Lower leg skin (tissue), 4 donors: ENCODE data around the gene HELQ. TPM values are rescaled to one million over a fixed set of nuclear protein-coding genes. Genes with fewer than 3 reads are reported as not detected.
"Not testable (repeated sequence)": the region's sequence is repeated elsewhere in the genome, so short reads cannot be mapped to it uniquely, and the experiment has no call there.

ENCODE experiments used
- DNase-seq, 2 donors: peaks; one replicate each; pipeline ENCODE4 v3.0.0-alpha.2; 2019; ENCODE audit warnings: low spot score in 2 of 2
- H3K4me3 ChIP-seq: fragments of 200-600 bp; sonication (generic); 2 replicates; pipeline ENCODE4 v1.5.1; 2017; ENCODE audit warnings: mild to moderate bottlenecking, low read depth; ENCODE audit not compliant: poor library complexity, severe bottlenecking
- POLR2A ChIP-seq, 2 donors: fragments of 450-650 bp; IDR thresholded peaks; one replicate each; pipeline ENCODE4 v1.6.1; 2016 to 2017; ENCODE audit warnings: antibody characterized with exemption in 2 of 2, mild to moderate bottlenecking in 1 of 2, moderate library complexity in 1 of 2
- WGBS, 2 donors: methylation state at CpG; one replicate each; pipeline ENCODE4 v1.1.5; 2018; 5-methylcytosine and 5-hydroxymethylcytosine counted together
- intact Hi-C: fragments of 100-400 bp; cut with DNase I; formaldehyde crosslinking; loops from one replicate; pipeline ENCODE4 v1.15.0; 2023; ENCODE audit warnings: low total_unique reads
- total RNA-seq, 4 donors: library from RNA; depleted of rRNA; stranded (reverse); fragments of >200 nt; gene quantifications; one replicate each; pipeline ENCODE4 v1.1.0, GENCODE V29; 2016
- TF ChIP-seq, protein P1 (sequence below), 3 donors: fragments of 450-650 bp; IDR thresholded peaks; one replicate each; pipeline ENCODE4 v1.5.1; 2016; ENCODE audit warnings: antibody characterized with exemption in 3 of 3, mild to moderate bottlenecking in 3 of 3, moderate library complexity in 2 of 3

Gene HELQ
- total RNA-seq, 4 donors from 2014 or later: 11.6 to 22.3 (median 13.6) TPM

DNA sequence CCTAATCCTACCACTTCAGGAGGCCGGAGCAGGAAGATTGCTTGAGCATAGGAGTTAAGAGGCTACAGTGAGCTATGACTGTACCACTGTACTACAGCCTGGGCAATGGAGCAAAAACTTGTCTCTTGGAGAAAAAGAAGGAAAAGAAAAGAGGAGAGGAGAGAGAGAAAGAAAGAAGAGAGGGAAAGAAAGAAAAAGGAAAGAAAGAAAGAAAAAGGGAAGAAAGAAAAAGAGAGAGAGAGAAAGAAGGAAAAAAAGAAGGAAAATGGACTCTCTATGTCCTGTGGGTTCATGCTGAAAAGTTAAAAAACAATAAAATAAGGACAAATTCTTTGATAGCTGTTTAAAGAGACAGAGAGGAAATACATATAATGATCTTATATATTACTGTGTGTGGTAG, 42.6 kb upstream of the HELQ start:
- no peak overlapping the region for H3K4me3 ChIP-seq
- DNase-seq: no peak
- 81 to 92% methylated on average over 1 of the region's 1 CpG for WGBS, 2 donors
- intact Hi-C loops: no loop called here
- TF ChIP-seq, protein P1, sequence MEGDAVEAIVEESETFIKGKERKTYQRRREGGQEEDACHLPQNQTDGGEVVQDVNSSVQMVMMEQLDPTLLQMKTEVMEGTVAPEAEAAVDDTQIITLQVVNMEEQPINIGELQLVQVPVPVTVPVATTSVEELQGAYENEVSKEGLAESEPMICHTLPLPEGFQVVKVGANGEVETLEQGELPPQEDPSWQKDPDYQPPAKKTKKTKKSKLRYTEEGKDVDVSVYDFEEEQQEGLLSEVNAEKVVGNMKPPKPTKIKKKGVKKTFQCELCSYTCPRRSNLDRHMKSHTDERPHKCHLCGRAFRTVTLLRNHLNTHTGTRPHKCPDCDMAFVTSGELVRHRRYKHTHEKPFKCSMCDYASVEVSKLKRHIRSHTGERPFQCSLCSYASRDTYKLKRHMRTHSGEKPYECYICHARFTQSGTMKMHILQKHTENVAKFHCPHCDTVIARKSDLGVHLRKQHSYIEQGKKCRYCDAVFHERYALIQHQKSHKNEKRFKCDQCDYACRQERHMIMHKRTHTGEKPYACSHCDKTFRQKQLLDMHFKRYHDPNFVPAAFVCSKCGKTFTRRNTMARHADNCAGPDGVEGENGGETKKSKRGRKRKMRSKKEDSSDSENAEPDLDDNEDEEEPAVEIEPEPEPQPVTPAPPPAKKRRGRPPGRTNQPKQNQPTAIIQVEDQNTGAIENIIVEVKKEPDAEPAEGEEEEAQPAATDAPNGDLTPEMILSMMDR (IDR thresholded peaks at IDR 0.05): no peak
- TF ChIP-seq POLR2A (IDR thresholded peaks at IDR 0.05): no peak

DNA sequence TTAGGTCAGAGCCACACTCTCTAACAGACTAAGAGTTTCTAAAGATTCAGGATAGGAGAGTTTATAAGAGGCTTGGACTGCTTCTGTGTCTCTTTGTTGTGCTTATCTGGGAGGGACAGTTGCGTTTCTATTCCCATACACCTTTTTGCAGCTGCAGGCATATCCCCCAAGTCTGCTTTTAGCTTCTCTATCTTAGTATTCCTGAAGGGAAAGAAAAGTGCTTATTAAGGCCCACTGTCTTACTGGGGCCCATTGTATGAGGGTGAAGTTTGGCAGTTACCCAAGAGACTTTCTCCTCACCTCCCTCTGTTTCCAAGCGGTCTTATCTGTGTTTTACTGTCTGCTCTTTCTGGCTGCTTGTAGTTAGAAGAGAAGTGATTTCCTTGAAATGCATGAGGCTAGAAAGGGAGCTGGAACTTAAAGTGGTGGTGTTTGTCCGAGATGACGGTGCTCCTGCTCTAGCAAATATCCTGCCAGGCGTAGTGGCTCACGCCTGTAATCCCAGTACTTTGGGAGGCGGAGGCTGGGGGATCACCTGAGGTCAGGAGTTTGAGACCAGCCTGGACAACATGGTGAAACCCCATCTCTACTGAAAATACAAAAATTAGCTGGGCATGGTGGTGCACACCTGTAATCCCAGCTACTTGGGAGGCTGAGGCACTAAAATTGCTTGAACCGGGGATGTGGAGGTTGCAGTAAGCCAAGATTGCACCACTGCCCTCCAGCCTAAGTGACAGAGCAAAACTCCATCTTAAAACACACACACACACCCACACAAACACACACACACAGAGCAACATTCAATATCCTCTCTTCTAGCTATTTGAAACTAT, 40.7 kb upstream of the HELQ start:
- intact Hi-C loops, H3K4me3 ChIP-seq, DNase-seq: not testable (repeated sequence)
- WGBS, 2 donors: 90 to 91% methylated on average over 8 of the region's 8 CpGs

DNA sequence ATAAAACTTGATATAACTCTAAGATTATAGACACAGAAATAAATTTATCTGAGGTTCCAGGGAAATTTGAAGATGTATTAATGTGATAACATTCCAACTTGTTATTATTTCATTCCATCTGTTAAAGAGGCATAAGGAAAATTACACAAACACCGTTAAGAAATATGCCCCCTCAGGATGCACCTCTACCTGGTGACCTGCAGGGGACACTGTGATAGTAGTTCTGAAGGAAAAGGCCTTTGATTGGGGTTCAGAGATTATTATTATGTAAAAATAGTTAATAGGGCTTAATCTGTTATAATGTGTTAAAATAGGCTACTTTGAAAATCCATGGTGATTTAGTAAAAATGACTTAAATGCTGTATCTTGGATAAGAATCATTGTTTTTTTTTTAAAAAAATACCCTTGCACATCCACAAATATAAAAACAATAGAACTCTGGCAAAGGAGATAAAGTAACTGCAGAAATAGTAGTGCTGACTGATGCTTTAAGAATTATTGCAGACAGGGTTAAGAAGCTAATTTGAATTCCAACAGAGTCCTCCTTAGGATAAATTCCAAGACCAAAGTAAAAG, 35.3 kb upstream of the HELQ start:
- WGBS, 2 donors: 6 to 10% methylated on average over 1 of the region's 1 CpG
- no peak overlapping the region for H3K4me3 ChIP-seq
- no peak for DNase-seq
- TF ChIP-seq POLR2A (IDR thresholded peaks at IDR 0.05): no peak
- TF ChIP-seq, protein P1 (IDR thresholded peaks at IDR 0.05): no peak
- intact Hi-C loops: no loop called here

DNA sequence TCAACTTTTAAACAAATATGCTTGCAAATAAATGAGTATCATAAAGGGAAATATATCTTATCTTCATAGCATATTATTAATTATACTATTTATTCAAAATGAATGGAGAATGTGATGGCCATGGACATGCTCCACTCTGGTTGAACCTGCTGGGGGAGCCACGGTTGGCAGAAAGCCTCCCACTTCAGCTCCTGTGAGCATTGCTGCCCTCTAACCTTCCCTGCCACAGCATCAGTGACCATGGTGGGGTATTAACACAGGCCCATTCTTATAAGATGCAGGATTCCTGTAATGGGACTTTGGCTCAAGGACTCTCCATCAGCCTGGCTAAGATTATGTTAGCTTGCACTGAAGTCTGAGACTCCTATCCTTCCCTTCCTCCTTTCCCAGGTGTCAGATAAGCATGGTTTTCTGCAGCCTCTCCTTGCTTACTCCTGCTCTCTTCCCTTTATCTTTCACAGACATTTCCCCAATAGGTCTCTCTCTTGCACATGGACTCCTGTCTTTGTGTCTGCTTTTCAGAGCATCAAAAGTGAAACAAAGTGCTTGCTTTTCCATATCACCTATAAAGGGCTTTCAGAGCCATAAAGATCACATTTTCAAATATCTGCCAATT, 34.2 kb upstream of the HELQ start:
- WGBS, 2 donors: 25 to 30% methylated on average over 1 of the region's 1 CpG
- TF ChIP-seq, protein P1 (IDR thresholded peaks at IDR 0.05): no peak
- TF ChIP-seq POLR2A (IDR thresholded peaks at IDR 0.05): no peak
- no peak for DNase-seq
- intact Hi-C loops: no loop called here
- no peak overlapping the region for H3K4me3 ChIP-seq

DNA sequence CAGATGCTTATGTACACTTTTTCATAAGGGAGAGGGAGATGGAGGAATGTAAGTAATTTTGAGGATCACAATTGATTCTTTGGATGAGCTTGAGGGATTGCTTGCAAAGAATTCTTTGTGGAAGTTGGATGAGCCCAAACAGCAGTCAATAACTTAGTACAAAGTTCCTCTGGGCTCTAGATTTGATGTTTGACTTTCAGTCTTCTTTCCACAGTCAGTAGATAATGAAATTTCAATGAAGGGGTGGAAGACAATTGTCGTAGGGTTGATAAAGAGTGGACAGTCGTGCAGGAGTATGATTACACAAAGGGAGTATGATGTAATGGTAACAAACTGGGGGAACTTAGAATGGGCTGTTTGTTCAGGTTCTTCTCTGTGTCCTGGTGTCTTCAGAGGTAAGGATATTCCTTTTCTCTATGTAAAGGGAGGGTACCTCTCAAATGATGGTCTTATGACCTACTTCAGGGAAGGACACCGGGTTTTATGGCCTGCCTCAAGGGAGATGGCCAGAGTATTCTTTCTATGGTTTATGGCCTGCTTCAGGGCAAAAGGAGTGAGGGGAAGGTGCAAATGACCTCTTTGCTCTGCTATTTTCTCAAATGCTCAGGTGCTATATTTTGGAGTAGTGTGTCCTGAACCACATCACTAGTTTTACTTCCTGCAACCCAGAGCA, 31.0 kb upstream of the HELQ start:
- 81 to 85% methylated on average over 3 of the region's 3 CpGs for WGBS, 2 donors
- DNase-seq: no peak
- no peak for TF ChIP-seq POLR2A (IDR thresholded peaks at IDR 0.05)
- TF ChIP-seq, protein P1 (IDR thresholded peaks at IDR 0.05): no peak
- no peak overlapping the region for H3K4me3 ChIP-seq
- intact Hi-C loops: no loop called here
